ENCODE results near the gene GIPR.

DNA sequence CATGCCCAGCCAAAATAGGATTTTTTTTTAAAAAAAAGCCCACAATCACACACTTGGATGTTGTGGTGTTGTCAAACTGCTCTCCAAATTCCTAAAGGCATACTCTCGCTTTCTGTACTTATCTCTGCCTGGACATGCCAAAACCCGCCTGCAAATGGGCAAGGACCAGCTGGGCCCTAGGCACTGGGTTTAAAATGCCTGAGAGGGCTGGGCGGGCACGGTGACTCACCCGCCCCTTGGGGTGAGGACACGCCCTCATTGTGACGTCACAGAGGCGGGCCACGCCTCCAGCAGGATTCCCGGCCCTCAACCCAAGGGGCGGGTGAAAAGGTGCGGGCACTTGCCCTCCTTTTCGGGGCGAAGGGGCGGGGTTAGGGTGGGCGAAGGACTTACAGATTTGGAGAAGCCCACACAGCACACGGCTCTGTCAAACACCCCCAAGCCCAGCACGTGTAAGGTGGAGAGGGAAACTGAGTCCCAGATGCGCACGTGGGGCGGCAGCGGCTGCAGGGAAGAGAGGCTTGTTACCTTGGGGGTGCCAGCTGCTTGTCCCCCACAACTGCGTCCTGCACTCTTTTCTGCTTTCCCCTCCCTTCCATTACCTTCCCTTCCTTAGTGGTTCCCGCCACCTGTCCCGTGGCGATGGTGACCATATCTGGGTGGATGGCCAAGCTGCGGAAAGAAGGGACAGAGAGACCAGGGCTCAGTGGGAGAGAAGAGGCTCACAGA, 35.4 kb upstream of the GIPR start:
- TF ChIP-seq, protein P1, sequence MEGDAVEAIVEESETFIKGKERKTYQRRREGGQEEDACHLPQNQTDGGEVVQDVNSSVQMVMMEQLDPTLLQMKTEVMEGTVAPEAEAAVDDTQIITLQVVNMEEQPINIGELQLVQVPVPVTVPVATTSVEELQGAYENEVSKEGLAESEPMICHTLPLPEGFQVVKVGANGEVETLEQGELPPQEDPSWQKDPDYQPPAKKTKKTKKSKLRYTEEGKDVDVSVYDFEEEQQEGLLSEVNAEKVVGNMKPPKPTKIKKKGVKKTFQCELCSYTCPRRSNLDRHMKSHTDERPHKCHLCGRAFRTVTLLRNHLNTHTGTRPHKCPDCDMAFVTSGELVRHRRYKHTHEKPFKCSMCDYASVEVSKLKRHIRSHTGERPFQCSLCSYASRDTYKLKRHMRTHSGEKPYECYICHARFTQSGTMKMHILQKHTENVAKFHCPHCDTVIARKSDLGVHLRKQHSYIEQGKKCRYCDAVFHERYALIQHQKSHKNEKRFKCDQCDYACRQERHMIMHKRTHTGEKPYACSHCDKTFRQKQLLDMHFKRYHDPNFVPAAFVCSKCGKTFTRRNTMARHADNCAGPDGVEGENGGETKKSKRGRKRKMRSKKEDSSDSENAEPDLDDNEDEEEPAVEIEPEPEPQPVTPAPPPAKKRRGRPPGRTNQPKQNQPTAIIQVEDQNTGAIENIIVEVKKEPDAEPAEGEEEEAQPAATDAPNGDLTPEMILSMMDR (conservative IDR thresholded peaks at IDR 0.05; ENCODE audit: low read depth, low read length), result no peak
- TF ChIP-seq EZH2 (IDR thresholded peaks at IDR 0.05; ENCODE audit: borderline replicate concordance, low read depth, low read length, poor library complexity, severe bottlenecking), result no peak

All from A673 (cell line).